K562 (cell line): ENCODE results near the gene CAMK2N1. TPM values are rescaled to one million over a fixed set of nuclear protein-coding genes. Genes with fewer than 3 reads are reported as not detected.

Source experiments
- CBX3 ChIP-seq, 2 experiments: IDR thresholded peaks; 1 replicate in 1 of 2; 2 replicates in 1 of 2; pipeline ENCODE4 v1.6.1; 2012; ENCODE audit warnings: inconsistent platforms in 2 of 2, low read length in 2 of 2, borderline replicate concordance in 1 of 2, control low read depth in 1 of 2
- CHD7 ChIP-seq: fragments of 200-600 bp; sonication (generic); IDR thresholded peaks from one replicate; pipeline ENCODE4 v1.6.1; 2012; ENCODE audit warnings: mild to moderate bottlenecking, low read depth, low read length, inconsistent platforms
- polyA plus RNA-seq, 8 experiments: library from polyadenylated mRNA; depleted of rRNA in 4 of 8; stranded (reverse) in 5 of 8; unstranded in 3 of 8; fragments of >200 nt; fragmentation: Nextera tagmentation in 2 of 8; fragmentation: Illumina TruSeq in 1 of 8; extraction: Ambion mirVana in 2 of 8; extraction: Trizol in 1 of 8; gene quantifications; 2 replicates each; pipeline versions ENCODE4 v1.2.1 to v1.2.3, GENCODE V29; 2011 to 2014; ENCODE audit warnings: inconsistent platforms in 1 of 8, missing spikeins in 1 of 8
- total RNA-seq, 7 experiments: library from RNA; depleted of rRNA in 6 of 7; stranded (reverse); fragments of >200 nt in 6 of 7; fragmentation: Illumina TruSeq in 2 of 7; extraction: Trizol in 2 of 7; gene quantifications; 2 replicates each; pipeline versions ENCODE4 v1.2.1 to v1.2.3, GENCODE V29; 2011 to 2021; ENCODE audit warnings: low replicate concordance in 1 of 7
- TF ChIP-seq, protein P1 (sequence below): fragments of 450-650 bp; formaldehyde crosslinking; IDR thresholded peaks from 2 replicates; pipeline ENCODE4 v1.4.0; 2020; ENCODE audit warnings: mild to moderate bottlenecking

CAMK2N1 gene
- total and polyA plus RNA-seq, 9 of the 15 experiments (the other 6 are each of a cell fraction or from before 2014, with no cell fraction given): 0.09 to 1.4 (median 0.34) TPM

DNA sequence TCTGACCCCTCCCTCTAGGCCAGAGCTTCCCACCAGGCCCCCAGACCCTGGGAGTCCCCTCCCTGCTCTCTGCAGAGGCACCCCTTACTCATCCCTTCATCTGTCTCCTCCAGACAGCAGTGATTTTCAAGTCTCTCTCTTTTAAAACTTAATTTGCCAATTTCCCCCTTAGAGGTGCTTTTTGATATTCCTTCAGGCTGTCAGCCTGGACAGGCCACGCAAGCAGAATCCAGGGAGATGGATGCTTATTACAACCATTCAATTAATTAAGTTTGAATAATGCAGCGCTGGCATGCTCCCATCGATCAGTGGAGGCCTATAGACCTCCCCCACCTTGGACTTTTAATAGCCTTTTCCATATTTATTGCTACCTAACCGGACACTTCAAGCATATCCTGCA is 6.2 kb downstream of the CAMK2N1 start (continued):
- no peak for TF ChIP-seq CHD7
- TF ChIP-seq, protein P1, sequence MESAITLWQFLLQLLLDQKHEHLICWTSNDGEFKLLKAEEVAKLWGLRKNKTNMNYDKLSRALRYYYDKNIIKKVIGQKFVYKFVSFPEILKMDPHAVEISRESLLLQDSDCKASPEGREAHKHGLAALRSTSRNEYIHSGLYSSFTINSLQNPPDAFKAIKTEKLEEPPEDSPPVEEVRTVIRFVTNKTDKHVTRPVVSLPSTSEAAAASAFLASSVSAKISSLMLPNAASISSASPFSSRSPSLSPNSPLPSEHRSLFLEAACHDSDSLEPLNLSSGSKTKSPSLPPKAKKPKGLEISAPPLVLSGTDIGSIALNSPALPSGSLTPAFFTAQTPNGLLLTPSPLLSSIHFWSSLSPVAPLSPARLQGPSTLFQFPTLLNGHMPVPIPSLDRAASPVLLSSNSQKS (CRISPR knock-in tag): no peak
- no peak for TF ChIP-seq CBX3 (IDR thresholded peaks at IDR 0.05; ENCODE audit: borderline replicate concordance in 1 of 2, low read length in 2 of 2)
